ENCODE data around the gene KIF1A.
"Not testable (repeated sequence)": the region's sequence is repeated elsewhere in the genome, so short reads cannot be mapped to it uniquely, and the experiment has no call there.

KIF1A gene

GRCh38 chr2:240785424-240786335, 34.3 kb downstream of the KIF1A start:
- DNase-seq (ENCODE audit: low read depth) = no peak

DNA sequence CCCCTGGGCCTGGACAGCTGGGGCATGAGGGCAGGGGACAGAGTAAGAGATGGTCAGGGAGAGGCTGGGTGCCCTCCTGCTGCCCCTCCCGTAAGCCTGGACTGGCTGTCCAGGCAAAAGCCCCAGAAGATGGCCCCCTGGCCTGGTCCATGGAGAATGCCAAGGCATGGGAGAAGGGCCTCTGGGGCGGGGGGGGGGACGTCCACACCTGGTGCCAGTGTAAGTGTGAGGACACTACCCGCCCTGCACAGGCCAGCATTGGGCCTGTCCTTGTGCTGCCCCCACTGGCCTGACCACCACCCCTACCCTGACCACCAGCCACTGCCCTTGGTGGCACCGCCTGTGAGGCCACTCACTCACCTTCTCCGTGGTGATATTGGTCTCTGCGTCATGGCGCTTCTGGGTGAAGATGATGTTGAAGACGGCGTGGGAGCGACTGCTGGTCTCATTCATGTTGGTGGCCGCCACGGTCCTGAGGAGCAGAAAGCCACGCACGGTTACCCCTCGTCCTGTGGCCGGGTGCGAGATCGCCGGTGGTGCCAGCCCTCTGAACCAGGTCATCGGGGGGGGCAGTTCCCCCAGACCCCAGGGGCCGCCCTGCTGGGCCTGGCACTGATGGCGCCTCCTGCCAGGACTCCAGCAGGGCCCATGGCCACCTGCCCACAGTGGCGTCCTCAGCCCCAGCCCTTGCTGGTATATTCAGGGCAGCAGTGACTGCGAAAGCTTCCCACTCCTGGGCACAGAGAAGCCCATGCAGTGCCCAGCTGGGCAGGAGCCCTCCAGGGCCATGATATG, 35.2 kb downstream of the KIF1A start:
- no peak for DNase-seq (ENCODE audit: low read depth)

DNA sequence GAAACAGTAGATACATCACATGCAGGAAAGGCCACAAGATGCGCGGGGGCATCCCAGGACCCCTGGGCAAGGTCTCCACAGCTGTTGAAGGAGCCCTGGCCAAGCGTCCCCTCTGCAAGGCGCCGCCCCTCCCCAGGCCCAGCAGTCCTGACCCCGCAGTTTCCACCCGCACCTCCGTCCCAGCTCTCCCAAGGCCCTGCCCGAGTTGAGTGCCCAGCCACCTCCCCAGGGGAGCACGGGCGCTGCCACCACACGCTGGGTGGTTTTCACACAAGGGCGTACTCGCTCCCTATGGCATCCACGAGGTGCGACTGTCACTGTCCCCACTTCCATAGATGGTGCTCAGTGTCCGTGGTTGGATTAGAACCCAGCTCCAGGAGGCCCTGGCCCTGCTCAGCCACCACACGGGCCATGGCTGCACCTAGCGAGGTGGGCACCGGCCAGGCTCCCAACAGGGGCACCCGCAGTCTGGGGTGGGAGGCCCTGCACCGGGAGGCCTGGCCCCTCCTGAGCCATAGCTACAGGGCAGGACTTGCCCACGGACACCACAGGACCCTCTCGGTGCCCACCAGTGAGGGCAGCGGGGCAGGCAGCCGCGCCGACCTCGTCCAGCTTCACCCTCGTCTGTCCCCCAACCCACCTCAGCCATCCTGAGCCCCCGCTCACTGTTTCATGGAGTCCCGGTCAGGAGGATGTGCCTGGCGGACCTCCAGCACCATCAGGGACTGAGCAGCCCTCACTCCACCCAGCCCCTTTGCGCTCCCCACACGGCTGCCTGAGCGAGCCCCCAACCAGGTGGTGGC, 36.0 kb downstream of the KIF1A start:
- DNase-seq (ENCODE audit: low read depth) = no peak

DNA sequence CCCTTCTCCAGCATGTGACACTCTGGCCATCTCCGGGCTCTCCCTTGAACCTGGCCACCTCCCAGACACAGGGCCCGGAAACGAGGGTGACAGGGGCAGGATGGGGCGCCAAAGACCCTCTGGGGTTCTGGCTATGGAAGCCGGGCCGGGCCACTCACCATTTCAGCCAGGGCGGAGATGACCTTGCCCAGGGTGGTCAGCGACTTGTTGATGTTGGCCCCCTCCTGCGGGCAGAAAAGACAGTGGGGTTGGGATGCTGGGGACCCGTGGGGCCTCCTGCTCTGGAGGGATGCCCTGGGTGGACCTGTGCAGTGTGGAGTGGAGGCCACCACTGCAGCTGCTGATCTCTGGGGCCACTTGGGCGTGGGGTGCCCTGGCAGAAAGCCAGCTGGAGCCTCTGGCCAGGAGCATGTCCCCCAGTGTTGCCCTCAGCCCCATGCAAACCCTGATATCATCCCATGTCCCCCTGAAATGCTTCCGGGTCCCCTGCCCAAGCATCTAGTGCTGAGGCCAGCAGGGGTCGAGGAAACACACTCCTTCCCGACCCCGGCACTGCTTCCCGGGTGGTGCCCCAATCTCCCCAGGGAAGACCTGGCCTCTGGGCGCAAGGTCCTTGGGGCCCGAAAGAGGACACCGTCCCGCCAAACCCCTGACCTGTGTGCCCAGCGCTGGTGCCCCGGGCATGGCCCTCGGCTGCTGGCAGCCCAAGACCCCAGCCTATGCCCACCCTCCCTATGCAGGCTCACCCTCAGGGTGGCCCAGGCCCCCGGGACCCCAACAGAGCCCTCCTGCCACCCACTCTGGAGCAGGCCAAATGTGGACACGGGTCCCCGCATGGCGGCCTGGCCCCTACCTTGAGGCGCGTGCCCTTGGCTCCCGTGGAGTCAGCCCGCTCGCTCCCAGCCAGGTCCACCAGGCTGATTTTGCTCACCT, 36.9 kb downstream of the KIF1A start:
- no peak for DNase-seq (ENCODE audit: low read depth)

- DNase-seq (ENCODE audit: low read depth) = no peak
Measured at GRCh38 chr2:240782221-240782885, 37.7 kb downstream of the KIF1A start.

DNA sequence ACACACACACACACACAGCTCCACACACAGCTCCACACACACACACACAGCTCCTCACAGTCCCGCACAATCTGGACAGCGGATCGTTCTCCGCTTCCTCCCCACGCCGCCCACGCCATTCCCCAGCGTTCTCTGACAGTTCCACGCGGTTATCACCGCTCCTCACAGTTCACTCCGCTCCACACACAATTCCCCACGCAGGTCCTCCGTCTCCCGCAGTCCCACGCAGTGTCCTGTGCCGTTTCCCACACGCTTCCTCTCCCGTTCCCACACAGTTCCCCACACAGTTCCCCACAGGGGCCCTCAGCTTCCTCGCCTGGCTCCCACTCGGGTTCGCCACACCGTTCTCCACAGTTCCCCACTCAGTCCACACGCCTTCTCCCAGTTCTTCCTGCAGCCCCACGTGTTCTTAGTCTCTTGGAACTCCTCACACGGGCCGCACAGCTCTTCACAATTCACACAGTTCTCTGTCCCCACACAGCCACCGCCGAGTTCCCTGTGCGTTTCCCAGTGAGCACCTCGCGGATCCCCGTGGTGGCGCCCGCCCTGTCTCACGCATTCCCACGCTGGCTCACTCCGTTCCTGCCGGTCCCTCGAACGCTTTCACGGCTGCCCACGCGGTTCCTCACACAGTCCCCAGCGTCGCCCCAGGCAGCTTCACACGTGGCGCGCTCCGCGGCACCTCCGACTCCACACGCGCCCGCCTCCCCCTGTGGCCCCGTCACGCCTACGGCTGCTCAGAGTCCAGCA, 38.4 kb downstream of the KIF1A start:
- DNase-seq (ENCODE audit: low read depth) = no peak

- no peak for DNase-seq (ENCODE audit: low read depth)
Measured at GRCh38 chr2:240780023-240780700, 39.9 kb downstream of the KIF1A start.

DNA sequence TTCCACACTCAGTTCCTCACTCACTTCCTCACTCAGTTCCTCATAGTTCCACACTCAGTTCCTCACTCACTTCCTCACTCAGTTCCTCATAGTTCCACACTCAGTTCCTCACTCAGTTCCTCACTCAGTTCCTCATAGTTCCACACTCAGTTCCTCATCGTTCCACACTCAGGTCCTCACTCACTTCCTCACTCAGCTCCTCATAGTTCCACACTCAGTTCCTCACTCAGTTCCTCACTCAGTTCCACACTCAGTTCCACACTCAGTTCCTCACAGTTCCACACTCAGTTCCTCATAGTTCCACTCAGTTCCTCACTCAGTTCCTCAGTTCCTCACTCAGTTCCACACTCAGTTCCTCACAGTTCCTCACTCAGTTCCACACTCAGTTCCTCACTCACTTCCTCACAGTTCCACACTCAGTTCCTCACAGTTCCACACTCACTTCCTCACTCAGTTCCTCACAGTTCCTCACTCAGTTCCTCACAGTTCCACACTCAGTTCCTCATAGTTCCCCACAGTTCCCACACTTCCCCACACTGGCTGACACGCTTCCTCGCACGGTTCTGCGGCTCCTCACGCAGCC, 40.7 kb downstream of the KIF1A start:
- DNase-seq (ENCODE audit: low read depth) = not testable (repeated sequence)

DNA sequence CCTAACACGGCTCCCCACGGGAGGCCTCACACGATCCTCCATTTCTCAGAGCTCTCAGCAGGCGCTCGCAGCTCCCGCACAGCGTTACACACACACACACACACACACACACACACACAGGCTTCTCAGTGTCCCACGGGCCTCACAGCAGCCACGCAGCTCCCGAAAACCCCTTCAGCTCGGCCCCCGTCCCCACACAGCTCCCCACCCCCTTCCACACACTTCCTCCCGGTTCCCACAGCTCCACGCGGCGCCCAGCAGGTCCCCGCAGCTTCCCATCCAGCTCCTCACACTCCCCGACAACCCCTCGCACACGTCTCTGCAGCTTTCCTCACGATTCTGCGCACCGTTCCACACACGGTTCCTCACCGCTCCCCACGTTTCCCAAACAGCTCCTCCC, 41.6 kb downstream of the KIF1A start:
- DNase-seq (ENCODE audit: low read depth) = no peak

DNA sequence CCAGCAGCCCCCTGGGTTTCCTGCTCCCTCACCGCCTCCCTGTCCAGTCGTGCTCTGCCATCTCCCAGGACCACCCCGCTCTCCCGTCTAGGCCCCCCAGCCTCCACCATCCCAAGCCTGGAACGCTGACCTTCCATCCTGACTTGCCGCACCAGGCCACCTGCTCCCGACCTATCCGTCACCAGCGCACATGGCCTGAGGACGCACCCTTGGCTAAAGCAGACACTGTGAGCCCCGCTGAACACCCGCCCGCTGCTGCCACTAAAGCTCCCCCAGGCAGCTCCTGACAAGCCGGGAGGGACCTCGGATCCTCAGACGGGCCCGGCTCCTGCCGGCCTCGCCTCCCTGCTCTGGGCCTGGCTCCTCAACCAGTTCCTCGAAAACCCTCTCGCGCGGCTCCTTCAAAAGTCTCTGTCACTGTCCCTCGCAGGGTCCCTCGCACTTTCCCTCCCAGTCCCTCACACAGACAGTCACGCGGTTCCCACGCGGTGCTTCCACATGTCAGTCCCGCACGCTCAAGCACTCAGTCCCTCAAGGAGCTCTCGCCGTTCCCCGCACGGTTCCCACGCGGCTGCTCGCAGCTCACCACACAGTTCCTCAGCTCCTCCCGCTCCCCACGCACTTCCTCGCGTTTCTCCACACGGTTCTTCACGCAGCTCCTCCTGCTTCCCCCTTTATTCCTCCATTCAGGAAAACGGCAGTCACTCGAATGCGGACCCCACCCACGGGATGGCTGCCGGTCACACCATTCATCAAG, 42.4 kb downstream of the KIF1A start:
- DNase-seq (ENCODE audit: low read depth) = no peak

GRCh38 chr2:240775905-240776304, 44.1 kb downstream of the KIF1A start:
- DNase-seq (ENCODE audit: low read depth) = no peak

- no peak for DNase-seq (ENCODE audit: low read depth)
Measured at GRCh38 chr2:240774856-240775255, 45.2 kb downstream of the KIF1A start.

GRCh38 chr2:240769096-240769495, 50.9 kb downstream of the KIF1A start:
- DNase-seq (ENCODE audit: low read depth) = no peak

DNA sequence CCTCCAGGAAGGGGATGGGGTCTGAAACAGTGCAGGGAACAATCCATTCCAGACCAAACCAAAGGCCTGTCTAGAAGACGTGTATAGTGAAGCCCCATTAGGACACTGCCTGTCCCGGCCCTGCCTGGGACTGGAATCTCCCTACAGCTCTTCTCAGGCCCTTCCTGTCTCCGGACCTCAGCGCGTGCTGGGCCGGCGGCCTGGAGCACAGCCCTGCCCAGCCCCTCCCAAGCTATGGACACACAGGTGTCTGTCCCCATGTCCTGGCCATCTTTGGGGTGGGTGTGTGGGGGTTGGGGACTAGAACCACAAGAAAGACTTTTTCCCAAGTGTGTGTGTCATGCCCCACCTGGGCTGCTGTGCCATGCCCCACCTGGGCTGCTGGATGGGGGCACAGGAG, 51.8 kb downstream of the KIF1A start:
- DNase-seq (ENCODE audit: low read depth) = no peak

DNA sequence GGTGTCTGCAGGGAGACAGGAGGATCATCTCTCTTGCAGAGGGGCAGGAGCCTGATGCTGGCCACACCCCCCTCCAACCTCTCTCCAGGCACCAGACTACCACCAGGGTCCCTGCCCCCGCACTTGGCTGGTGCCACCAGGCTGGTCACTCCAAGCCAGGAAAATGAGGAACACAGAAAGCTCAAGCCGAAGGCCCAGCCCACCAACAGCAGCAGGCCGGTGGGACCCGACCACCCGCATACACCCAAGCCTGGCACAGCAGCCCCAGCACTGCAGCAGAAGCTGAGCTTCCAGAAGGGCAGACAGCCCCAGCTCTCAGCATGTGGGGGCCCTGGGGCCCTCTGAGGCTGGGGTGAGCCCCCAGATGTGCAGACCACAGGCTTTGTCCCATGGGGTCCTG, 52.7 kb downstream of the KIF1A start:
- no peak for DNase-seq (ENCODE audit: low read depth)

GRCh38 chr2:240766072-240766471, 53.9 kb downstream of the KIF1A start:
- no peak for DNase-seq (ENCODE audit: low read depth)

GRCh38 chr2:240765007-240765406, 55.0 kb downstream of the KIF1A start:
- no peak for DNase-seq (ENCODE audit: low read depth)

DNA sequence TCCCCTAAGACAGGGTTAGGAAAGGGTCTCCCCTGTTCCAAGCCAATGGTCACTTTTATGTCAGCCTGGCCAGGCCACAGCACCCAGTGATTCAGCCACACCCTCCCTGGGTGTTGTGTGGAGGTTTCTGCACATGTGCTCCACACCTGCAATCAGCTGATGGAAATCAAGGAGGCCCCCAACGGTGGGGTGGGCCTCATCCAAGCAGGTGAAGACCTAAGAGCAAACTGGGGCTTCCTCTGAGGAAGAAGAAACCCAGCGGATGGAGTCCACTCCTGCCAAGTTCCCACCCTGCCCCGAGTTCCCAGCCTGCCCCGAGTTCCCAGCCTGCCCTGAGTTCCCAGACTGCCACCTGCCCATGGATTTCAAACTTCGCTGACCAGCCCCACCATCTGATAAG, 55.4 kb downstream of the KIF1A start:
- no peak for DNase-seq (ENCODE audit: low read depth)

Measured in activated T-helper 9 cell treated with anti-CD3 and anti-CD28 coated beads, Interleukin-2, amount 50 U/mL, for 16 hours (primary cell).